ENCODE results near the gene MARCHF2.

Gene MARCHF2

DNA sequence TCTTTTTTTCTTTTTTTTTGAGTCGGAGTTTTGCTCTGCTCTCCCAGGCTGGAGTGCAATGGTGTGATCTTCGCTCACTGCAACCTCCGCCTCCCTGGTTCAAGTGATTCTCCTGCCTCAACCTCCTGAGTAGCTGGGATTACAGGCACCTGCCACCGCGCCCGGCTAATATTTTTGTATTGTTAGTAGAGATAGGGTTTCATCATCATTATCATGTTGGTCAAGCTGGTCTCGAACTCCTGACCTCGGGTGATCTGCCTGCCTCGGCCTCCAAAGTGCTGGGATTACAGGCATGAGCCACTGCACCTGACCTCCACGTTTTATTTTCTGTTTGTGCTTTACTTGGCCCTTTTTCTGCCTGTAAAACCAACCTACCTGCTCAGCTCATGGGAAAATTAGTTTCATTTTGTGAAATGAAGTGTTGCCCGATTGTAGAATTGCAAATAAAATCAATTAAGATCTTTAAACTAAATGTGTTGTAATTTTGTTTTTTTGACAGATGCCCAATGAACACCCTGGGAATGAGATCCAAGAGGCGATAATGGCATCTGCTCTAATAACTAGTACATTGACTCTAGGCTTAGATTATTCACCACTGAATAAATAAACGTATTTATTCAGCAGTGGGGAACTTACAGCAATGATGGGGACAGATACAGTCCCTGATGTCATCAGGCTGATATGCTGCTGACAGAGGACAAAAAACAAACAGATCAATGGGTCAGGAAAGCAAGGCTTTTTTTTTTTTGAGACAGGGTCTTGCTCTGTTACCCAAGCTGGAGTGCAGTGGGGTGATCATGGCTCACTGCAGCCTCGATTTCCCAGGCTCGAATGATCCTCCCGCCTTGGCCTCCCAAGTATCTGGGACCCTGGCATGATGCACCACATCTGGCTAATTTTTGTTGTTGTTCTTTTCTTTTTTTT is 25.2 kb upstream of the MARCHF2 start:
- DNase-seq (ENCODE audit: low read depth), result no peak

DNA sequence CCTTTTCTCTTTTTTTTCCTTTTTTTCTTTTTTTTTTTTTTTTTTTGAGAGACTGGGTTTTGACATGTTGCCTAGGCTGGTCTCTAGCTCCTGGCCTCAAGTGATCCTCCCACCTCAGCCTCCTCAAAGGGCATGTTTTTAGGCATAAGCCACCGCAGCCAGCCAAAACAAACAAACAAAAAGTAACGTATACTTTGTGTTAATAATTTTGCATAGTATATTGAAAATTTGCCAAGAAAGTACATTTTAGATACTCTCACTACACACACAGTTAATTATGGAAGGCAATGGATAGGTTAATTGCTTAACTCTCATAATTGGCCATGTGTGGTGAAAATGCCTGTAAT is 24.5 kb upstream of the MARCHF2 start:
- DNase-seq (ENCODE audit: low read depth), result no peak

DNA sequence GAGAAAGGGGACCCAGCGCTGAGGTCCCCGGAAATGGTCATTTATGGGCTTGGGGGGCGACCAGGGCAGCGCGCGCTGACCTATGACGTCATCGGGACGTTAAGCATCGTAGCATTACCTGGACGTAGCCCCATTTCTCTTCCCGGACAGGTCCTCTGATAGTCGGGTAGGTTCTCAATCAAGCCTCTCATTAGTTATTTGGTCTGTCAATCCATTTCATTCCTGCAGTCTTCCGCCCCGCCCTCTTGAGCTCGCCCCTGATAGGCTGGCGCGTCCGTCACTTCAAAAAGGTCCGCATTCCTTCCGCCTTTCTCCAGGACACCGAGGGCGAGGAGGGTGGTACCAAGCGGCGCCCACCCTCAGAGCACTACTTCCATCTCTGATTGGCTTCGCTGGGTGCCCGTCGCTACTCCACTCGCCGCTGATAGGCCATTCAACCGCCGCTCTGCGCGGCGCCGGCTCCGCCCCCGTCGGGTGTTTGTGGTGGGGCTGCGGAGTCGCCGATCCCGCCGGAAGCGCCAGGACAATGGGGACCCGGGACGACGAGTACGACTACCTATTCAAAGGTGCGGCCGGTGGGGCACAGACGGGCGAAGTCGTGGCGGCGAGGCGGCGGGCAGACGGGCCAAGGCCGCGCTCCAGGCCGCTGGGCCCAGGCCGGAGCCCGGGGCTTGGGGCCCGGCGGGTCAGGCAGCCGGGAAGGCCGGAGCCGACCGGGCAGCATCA is 23.1 kb upstream of the MARCHF2 start, which contains the start of gene RAB11B:
Gene RAB11B (plus strand): TSS at position 470 of the 726 bp plus-strand sequence. CDS start 57 bp downstream, at position 527.
- peak; percentile 97 for DNase-seq (ENCODE audit: low read depth)

DNA sequence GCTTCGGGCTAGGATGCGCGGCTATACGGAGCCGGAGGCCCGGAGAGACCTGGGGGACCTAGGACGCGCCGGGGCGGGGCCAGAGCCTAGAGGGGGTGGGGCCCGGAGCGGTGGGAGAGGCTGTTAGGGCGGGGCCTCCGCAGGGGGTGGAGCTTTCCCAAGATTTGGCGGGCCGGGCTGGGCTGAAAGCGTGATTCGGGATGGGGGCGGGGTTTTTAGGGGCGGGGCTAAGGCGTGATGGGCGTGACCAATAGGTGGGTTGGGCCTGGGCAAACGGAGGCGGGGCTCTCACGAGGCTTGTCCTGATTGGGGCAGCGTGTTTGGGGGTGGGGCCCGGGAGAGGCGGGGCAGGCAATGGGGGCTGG is 22.5 kb upstream of the MARCHF2 start:
- peak; percentile 83 for DNase-seq (ENCODE audit: low read depth)

DNA sequence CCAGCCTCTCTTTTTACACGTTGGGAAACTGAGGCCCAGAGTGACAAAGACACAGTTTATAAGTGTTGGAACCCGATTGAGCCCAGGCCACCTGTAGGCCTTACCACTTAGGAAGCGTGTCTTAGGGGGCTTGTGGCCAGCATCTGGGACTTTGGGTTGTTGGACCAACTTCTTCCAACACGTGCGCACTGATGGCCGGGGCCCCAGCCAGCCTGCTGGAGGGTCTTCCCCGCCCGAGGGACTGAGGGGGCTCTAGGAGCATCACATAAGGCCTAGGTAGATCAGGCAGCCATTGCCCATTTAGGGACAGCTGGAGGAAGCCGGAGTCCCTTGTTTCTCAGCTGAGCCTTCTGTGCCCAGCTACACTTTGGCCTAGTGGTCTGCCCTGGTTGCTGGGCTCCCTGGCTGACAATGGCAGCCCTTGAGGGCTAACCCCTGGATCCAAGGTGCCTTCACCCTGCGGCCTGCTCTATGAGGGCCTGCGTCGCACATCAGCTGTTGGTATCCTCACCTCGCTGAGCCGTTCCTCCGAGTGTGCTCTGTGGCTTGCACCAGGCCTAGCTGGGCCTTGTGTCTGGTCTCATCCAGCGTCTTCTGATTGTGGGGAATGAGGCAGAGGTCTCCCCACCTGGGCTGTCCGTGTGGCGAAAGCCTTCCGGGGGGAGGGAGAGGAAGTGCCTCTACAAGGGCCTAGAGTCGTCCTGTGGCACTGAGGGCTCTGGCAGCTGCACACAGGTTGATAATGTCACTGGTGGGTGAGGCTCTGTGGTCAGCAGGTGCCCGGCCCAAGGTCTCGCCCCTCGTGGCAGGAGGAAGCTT is 21.7 kb upstream of the MARCHF2 start:
- DNase-seq (ENCODE audit: low read depth), result no peak

DNA sequence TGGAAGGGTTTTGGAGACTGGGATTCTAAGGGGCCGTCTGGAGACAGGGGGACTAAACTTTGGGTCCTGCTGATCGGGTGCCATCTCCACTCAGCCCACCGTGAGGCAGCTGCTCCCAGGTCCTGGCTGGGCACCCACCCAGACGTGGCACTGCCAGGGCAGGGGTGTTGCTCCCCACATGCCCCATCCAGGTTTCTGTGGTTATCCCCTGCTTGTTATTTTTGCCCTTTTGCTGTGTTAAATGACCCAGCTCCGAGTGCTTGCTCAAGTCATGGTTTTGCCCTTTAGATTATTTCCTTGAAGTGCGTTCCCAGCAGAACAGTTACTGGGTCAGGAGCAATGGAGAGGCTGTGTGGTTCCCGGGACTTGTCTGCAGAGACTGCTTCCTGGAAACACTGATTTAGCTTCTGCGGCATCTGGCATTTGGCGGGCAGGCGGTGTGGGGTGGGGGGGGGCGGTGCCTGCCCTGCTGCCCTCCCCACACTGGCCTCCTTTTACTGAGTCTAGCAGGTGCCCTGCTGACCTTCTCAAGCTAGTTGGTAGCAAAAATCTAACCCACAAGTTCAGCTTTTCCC is 21.0 kb upstream of the MARCHF2 start:
- DNase-seq (ENCODE audit: low read depth), result no peak

DNA sequence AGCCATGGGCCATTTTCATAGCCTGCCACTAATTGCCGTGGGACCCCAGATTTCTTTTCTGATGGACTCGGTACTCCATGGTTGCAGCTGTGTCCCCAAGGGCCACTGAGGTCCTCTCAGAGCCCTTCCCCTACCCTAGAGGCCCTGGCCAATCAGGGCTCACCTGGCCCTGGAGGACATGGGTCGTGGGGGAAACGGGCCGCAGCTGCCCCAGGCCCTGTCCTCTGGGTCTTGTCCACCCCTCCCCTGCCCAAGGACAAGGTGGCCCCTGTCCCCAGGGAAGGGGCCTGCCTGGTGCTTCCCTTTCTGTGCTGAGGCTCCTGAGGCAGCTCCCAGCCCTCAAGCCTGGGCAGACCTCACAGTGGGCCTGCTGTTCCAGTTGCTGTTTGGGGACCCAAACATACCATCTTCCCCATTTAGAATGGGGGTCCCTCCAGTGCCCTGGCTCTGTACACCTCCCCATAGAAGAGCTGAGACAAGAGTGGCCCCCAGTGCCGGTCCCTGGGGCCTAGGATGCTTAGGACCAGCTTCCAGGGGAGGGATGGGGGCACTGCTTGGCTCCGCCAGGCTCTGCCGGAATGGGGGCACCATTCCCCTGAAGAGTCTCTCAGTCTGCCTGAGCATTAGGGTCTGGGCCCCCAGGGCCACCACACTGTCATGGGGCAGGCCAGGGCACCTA is 19.8 kb upstream of the MARCHF2 start:
- no peak for DNase-seq (ENCODE audit: low read depth)

DNA sequence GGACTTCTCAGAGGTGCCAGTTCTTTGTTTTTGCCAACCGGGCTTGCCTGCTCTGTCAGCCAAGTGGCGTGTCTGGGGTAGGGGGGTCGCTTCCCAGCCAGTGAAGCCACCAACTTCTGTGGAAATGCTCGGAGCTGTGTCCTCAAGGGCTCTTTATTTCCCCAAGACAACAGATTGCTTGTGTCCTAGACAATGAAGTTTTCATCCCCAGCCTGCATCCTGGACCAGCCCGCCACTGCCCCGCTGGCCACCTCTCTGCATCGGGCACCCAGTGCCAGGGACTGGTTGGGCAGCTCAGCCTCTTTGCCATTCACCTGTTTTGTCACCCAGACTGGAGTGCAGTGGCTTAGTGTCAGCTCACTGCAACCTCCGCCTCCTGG is 19.2 kb upstream of the MARCHF2 start:
- no peak for DNase-seq (ENCODE audit: low read depth)

DNA sequence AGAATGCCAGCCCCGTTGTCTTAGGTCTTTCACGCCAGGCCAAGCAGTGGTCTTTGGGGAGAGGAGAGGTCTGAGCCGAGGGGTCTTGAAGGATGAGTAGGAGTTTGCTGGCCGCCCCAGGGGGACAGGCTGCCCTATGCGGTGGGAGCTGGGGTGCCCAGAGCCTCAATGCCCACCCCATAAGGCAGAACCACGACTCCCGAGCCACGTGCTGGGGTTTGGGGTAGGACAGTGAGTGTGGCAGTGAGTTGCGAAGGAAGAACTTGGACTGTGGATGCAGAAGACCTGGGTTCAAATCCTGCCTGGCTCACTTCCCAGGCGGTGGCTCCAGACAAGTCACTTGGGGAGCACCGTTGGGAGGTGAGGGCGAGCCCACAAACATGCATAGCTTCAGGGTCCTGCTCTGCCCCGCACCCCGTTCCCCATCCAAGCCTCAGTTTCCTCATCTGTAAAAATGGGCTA is 17.5 kb upstream of the MARCHF2 start:
- DNase-seq (ENCODE audit: low read depth), result no peak

DNA sequence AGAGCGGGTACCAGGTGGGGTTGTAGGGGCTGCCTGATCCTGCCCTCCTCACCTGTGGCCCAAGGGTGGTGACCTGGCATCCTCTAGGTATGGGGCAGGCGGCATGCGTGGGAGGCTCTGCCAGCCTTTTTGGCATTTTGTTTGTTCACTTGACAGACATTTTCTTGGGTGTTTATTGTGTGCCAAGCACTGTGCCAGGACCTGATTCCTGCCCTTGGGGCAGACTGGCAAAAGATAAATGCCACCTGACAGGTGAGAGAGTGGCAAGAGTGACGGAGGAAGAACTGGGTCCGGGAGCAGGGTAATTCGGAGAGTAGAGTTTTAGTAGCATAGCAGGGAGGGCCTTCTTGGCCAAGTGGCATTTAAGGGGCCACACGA is 16.9 kb upstream of the MARCHF2 start:
- no peak for DNase-seq (ENCODE audit: low read depth)

DNA sequence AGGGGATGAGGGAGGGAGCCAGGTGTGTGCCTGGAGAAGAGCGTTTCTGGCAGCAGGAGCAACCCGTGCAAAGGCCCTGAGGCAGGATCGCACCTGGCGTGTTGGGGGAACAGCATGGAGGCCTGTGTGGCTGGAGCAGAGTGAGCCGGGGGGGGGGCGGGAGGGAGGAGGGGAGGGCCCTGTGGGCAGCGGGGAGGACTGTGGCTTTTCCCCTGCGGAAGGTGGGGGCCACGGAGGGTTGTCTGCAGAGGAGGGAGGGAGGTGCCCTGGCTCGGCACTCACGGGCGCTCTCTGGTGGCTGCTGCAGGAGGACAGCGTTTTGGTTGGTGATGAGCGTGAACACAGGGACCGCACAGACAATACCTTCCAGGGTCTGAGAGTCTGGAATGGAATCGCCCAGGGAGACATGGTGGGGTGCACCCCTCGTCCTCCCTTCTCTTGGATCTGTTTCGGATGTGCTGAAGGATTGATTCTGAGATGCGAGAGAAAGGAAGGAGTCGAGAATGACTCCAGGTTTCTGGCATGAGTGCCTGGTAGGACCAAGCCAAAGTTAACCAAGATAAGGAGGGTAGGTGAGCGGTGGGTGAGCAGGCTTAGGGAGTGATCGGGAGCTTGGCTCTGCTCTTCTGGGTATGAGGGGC is 16.4 kb upstream of the MARCHF2 start:
- peak; percentile 55 for DNase-seq (ENCODE audit: low read depth)

DNA sequence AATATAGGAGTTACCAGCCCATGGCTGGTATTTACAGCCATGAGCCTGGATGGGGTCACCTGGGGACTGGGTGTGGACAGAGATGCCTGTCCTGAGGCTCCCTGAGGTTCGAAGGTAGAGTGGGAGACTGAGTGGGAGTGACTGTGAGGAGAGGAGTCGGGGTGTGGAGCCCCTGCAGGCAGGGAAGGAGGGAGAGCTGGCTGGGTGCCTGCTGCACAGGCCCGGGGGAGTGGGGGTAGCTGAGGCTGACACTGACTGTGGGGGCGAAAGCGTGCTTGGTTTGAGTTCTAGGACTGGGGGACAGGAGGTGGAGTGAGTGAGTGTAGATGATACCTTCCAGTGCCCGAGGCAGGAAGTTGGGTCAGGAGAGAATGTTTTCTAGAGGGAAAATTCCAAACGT is 15.8 kb upstream of the MARCHF2 start:
- no peak for DNase-seq (ENCODE audit: low read depth)

DNA sequence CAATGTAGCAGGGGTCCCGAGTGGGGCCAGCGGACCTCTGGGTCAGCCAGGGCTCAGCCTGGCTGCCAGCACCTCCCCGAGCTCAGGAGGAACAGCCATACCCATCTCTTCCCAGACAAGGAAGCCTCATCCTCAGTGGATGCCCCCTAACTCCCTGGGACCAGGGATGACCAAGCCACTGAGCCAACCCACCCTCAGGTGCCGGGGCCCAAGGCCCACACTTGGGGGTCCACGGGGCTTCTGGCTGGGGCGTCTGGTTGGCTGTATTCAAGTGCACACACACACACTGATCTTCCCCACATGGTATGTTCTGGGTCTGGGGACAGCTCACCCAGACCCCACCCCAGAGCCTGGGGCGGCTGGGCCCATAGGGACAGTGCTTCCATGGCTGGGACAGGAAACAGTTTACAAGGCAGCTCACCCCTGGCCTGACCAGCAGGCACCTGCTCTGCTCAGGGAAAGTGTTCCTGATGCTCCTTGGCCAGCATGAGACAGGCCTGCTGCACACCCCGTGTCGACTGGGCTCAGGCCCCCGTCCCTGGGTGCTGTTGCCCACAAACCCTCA is 15.3 kb upstream of the MARCHF2 start:
- DNase-seq (ENCODE audit: low read depth), result no peak

DNA sequence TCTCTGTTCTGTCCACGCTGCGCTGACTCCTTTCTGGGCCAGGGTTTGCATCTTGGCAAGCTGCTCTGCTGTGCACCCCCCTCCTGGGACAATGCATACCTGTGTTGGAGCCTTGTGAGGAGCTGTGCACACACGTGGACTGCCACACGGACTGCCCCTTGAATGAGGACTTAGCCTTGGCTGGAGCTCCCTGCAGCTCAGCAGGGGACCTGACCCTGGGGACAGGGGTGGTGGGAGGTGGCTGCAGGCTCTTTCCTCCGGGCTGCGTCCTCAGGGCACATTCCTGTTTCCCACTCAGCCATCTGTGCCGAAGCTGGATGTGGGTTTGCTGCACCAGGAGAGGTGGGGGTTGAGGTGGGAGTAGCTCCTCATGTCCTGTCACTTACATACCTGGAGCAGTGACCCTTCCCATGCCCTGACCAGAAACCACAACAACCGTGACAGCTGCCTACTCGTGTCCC is 14.8 kb upstream of the MARCHF2 start:
- no peak for DNase-seq (ENCODE audit: low read depth)

DNA sequence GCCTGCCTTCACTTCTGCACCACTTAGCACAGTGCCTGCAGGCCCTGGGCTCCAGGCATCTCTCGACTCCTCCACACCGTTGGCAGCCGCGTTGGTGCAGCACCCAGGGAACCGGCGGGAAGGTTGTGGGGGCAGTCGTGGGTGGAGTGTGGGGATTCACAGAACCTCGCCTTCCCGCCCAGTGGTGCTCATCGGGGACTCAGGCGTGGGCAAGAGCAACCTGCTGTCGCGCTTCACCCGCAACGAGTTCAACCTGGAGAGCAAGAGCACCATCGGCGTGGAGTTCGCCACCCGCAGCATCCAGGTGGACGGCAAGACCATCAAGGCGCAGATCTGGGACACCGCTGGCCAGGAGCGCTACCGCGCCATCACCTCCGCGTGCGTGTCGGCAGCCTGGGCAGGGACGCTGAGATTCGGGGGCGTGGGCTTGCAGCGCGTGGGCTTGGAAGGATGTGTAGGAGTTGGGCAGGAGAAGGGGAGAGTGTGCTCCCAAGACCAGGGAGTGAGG is 13.4 kb upstream of the MARCHF2 start:
- no peak for DNase-seq (ENCODE audit: low read depth)

DNA sequence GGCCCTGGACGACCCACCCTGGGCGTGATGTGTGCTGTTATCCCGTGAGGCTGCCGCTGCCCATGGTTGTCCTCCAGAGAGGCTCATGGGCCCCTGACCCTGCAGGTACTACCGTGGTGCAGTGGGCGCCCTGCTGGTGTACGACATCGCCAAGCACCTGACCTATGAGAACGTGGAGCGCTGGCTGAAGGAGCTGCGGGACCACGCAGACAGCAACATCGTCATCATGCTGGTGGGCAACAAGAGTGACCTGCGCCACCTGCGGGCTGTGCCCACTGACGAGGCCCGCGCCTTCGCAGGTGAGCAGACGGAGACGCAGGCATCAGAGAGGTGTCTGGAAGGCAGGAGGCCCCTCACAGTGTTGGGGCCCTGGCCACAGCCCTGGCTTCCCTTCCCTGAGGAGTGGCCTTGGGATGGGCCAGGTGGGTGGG is 11.1 kb upstream of the MARCHF2 start:
- no peak for DNase-seq (ENCODE audit: low read depth)

DNA sequence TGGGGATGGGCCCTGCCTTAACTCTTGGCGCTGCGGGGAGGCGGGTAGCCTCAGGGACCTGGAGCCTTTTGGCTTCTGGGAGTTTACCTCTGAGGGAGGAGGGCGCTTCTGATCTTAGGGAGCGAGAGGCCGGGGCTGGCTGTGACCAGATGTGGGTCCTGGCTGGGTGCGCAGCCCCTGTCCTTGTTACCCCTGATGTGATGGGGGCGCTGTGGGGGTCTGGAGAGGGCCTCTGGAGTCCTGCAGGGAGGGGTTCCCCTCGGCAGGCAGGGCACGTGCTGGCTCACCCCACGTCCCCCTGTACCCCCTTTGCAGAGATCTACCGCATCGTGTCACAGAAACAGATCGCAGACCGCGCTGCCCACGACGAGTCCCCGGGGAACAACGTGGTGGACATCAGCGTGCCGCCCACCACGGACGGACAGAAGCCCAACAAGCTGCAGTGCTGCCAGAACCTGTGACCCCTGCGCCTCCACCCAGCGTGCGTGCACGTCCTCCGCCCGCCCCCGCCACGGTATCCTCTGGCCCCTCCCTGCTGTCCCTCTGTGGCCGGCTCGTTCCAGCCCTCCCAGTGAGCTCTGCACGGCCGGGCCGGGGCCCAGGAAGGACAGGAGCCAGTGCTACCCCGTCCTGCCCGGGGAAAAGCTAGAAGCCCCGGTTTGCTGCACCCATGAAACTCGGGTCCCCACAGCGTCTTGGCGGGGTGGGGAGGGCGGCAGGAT is 9.8 kb upstream of the MARCHF2 start:
- no peak for DNase-seq (ENCODE audit: low read depth)

DNA sequence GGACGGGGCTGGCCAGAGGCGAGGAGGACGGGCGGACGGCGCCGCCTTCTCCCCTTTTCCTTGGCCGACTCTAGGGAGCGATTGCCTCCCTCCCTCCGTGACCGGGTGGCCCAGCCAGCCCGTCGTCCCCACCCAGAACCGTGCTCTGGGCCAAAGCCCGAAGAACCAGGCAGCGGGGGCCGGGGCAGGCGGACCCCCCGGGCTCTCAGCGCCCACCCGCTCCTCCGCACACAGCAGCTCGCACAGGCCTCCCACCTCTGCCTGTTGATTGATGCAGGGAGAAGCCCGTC is 9.3 kb upstream of the MARCHF2 start:
- DNase-seq (ENCODE audit: low read depth), result no peak

DNA sequence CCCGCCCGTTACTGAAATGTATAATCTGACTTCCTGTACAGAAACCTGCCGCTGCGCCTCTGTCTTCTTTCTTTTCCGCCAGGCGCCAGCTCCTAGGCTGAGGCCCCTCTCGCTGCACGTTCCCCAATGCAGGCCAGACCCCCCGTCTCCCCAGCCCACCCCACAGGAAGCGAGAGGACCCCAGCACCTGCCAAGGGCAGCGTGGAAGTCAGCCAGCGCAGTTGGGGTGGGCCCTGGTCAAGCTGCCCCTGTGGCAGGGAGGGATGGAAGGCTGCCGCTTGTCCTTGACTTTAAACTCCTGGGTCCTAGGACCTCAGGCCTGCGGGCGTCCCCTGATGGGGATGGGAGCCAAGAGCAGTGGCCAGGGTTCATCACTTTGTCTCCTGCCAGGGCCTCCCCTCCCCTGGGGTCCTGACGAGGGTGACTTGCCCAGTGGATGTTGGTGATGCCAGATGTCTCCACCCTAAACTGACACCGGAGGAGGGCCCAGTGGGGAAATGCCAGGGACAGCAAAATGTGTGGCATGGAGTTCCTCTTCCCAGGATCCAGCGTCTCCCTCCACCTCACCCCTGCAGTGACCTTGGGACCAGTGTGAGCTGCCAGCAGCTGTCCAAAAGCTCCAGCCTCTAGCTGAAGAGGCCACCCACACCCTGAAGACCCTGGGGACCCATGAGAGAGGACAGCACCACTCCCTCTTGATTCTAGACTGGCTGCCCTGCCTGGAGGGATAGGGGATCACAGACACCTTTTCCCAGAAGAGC is 8.5 kb upstream of the MARCHF2 start:
- no peak for DNase-seq (ENCODE audit: low read depth)
